SH-SY5Y (cell line): ENCODE measurements around the gene SOCS1.

Experiments
- GATA2 ChIP-seq: IDR thresholded peaks from 2 replicates; pipeline ENCODE4 v1.6.1; 2011; ENCODE audit warnings: mild to moderate bottlenecking, low read depth, low read length
- GATA3 ChIP-seq: IDR thresholded peaks from 2 replicates; pipeline ENCODE4 v1.6.1; 2011; ENCODE audit warnings: low read depth, mild to moderate bottlenecking, low read length, moderate library complexity

SOCS1 gene

DNA sequence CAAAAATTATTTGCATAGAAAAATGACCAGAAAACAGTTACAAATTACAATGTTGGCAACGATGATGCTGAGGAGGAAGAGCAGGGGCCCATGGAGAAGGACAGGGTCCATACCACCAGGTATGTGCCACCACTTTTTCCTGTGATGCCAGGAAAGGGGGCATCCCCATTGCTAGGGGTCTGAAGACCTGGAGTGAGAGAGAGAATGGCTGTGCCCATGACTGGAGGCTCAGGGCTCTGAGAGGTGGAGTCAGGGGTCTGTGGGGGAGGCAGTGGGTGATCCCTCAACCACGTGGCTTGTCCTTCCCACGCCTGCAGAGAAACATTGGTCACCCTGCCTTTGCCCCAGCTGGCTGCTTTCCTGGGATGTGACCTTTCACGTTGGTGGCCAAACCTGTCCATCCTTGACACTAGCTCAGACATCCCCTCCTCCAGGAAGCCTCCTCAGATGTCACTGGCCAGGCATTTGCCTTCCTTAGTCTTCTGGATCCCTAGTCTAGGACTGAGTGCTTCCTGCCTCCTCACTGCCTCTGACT lies 51.4 kb downstream of the SOCS1 start:
- TF ChIP-seq GATA2 (no peak), GATA3 (no peak)
